ENCODE results near the gene PRG3.

DNA sequence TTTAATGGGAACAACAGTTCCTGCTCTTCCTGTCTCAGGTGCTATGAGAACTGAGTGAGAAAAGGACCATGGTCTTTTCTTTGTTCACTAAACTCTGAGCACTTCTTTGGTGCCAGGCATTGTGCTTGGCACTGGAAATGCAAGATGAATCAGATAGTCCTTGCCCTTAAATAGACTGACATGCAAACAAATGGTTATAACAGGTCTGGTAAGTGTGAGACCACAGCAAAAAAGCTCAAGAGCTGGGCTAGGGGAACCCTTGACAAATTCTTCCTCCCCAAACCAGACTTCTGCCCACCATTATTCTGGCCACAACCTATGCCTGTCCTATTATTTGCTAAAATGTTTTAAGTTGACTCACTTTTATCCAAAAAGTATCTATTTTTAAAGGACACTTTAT is 40.9 kb upstream of the PRG3 start:
- TF ChIP-seq, protein P1, sequence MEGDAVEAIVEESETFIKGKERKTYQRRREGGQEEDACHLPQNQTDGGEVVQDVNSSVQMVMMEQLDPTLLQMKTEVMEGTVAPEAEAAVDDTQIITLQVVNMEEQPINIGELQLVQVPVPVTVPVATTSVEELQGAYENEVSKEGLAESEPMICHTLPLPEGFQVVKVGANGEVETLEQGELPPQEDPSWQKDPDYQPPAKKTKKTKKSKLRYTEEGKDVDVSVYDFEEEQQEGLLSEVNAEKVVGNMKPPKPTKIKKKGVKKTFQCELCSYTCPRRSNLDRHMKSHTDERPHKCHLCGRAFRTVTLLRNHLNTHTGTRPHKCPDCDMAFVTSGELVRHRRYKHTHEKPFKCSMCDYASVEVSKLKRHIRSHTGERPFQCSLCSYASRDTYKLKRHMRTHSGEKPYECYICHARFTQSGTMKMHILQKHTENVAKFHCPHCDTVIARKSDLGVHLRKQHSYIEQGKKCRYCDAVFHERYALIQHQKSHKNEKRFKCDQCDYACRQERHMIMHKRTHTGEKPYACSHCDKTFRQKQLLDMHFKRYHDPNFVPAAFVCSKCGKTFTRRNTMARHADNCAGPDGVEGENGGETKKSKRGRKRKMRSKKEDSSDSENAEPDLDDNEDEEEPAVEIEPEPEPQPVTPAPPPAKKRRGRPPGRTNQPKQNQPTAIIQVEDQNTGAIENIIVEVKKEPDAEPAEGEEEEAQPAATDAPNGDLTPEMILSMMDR (IDR thresholded peaks at IDR 0.05), result no peak
- TF ChIP-seq EZH2 (IDR thresholded peaks at IDR 0.05; ENCODE audit: borderline replicate concordance, insufficient read depth, low read depth, low read length, poor library complexity, severe bottlenecking), result no peak

Data from B cell (primary cell).